ENCODE measurements around the gene ZNF701.
A peak's percentile ranks its signal among the peaks of the same experiment; 100 is the strongest.
"Not testable (repeated sequence)": the region's sequence is repeated elsewhere in the genome, so short reads cannot be mapped to it uniquely, and the experiment has no call there.

The ZNF701 gene

DNA sequence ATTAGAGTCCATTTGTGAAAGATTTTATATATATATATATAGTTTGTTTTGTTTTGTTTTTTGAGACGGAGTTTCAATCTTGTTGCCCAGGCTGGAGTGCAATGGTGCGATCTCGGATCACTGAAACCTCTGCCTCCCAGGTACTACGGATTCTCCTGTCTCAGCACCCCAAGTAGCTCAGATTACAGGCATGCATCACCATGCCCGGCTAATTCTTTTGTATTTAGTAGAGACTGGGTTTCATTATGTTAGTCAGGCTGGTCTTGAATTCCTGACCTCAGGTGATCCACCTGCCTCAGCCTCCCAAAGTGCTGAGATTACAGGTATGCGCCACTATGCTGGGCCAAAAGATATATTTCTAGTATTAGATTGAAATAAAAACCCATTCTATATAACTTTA is 4.0 kb upstream of the ZNF701 start:
- no peak for DNase-seq (ENCODE audit: low read depth)

- no peak for DNase-seq (ENCODE audit: low read depth)
These were observed 3.5 kb upstream of the ZNF701 start for GRCh38 chr19:52566588-52566987.

- DNase-seq (ENCODE audit: low read depth): no peak
These were observed 2.2 kb upstream of the ZNF701 start for GRCh38 chr19:52567921-52568320.

- DNase-seq (ENCODE audit: low read depth): not testable (repeated sequence)
These were observed 468 bp upstream of the ZNF701 start for GRCh38 chr19:52569638-52569999.

DNA sequence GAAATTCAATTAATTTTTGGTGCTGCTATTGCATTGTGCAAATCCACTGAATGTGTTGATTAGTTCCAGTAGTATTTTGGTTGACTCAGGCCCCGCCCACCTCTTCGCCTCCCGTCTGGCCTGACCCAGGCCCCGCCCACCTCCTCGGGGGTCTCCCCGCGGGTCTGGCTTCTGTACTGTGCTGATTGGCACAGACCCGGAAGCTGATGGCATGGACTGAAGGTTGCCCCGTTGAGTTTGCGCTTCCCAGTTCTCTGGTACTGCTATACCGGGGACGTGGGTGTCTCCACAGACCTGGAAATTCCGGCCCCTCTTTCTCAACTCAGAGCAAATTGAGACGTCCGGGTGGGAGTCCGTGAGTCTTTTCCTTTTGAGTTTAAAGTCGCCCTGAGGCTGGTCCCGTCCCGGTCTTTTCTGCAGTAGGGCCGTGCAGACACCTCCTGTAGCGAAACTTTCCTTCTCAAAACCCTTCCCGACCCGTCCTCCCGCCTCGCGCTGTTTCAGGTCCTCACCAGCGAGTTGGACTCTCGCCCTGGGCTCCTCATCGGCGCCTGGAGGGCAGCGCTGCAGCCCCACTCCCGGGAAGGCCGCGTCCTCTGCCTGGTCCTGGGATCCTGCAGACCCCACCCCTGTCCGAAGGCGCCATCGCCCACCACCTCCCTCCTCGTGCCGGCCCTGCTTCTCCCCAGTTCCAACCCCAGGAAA is 14.8 kb downstream of the ZNF701 start:
- DNase-seq (ENCODE audit: low read depth): no peak

DNA sequence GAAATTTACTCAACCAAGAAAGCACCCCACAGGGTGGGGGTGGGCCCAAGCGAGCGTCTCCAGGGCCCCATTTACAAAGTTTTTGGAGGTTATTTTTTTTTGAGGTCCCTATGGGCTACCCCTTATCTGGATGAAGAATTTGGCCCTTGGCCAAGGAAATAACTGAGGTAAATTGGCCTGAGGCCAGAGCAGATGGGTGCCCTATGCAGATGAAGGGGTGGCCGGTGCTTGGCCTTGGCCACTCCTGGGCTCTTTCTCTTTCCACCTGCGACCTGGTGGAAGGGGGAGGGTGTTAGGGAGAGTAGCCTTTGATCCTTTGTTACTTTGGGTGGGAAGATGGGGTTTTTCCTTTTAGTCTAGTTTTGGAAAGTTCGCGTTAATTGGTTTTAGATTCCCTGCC is 15.5 kb downstream of the ZNF701 start:
- no peak for DNase-seq (ENCODE audit: low read depth)

GRCh38 chr19:52590728-52591127 is 20.6 kb downstream of the ZNF701 start:
- DNase-seq (ENCODE audit: low read depth): no peak

DNA sequence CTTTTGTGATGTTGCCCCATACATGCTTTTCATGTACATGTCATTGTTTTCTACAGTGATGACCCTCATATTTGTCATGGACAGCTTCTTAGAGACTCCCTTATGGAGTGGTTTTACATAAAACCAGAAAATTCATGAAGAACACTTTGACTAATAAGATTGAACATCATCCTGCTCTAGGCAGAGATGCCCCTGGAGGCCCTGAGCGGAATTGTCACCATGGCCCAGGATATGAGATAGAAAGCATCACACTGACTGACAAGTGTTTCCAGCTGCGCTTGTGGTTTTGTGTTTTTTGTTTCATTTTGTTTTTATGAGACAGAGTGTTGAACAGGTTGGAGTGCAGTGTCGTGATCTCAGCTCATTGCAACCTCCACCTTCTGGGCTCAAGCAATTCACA is 22.2 kb downstream of the ZNF701 start:
- no peak for DNase-seq (ENCODE audit: low read depth)

DNA sequence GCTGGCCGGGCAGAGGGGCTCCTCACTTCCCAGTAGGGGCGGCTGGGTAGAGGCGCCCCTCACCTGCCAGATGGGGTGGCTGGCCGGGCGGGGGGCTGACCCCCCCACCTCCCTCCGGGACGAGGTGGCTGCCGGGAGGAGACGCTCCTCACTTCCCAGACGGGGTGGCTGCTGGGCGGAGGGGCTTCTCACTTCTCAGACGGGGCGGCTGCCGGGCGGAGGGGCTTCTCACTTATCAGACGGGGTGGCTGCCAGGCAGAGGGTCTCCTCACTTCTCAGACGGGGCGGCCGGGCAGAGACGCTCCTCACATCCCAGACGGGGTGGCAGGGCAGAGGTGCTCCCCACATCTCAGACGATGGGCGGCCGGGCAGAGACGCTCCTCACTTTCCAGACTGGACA is 23.4 kb downstream of the ZNF701 start:
- DNase-seq (ENCODE audit: low read depth): not testable (repeated sequence)

GRCh38 chr19:52599241-52599640 is 29.2 kb downstream of the ZNF701 start:
- DNase-seq (ENCODE audit: low read depth): no peak

DNA sequence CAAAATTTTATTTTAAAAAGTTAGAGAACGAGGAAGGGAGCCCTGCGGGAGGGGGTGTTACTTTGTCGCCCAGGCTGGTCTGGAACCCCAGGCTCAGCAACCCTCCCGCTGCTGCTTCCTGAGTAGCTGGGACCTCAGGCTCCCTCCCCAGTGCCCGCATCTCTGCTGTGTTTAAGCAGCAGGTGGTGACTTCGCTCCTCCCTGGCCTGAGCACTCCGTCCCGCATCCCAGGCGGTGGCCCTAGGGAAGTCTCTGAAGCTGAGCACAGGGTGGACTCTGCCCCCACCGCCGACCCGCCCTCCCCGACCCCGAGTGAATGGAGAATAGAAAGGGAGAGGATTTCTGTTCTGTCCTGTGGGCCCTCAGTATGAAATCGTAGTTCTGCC is 30.5 kb downstream of the ZNF701 start:
- no peak for DNase-seq (ENCODE audit: low read depth)

GRCh38 chr19:52601025-52601973 is 31.2 kb downstream of the ZNF701 start:
- peak; percentile 90 for DNase-seq (ENCODE audit: low read depth)

DNA sequence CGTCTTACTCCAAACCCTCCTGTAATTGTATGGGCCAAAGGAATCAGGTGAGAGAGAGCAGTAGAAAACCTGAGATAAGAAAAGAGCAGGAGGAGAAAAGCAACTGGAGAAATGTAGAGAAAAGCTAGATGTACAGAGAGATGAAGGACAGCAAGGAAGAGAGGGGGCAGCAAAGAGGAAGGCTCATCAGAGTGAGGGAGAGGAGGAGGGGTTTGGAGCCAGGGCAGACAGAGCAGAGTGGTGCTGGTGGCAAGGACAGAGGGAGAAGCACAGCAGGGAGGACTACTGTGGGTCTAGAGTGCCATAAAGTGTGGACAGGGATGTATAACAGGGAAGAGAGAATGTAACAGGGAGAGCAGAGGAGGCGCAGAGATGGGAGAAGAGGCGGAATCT is 31.9 kb downstream of the ZNF701 start:
- DNase-seq (ENCODE audit: low read depth): not testable (repeated sequence)

DNA sequence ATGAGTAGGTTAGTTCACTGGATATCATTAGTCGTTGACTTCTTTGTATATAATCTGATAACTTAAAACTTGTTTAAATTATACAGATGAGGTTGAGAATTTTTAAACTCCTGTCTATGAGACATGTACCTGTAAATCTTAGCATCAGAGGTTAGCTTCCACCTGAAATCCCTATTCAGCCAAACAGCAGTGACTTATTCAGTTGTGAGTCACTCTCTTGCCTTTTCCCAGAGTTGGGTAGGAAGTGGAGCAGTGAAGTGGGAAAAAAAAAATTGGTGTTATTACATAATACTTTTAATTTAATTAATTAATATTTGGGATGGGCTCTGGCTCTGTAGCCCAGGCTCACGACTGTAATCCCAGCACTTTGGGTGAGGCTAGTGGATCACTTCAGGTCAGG is 32.9 kb downstream of the ZNF701 start:
- no peak for DNase-seq (ENCODE audit: low read depth)

- DNase-seq (ENCODE audit: low read depth): no peak
These were observed 33.6 kb downstream of the ZNF701 start for GRCh38 chr19:52603558-52604207.

- no peak for DNase-seq (ENCODE audit: low read depth)
These were observed 43.3 kb downstream of the ZNF701 start for GRCh38 chr19:52613299-52613906.

GRCh38 chr19:52621376-52621775 is 51.3 kb downstream of the ZNF701 start:
- no peak for DNase-seq (ENCODE audit: low read depth)

DNA sequence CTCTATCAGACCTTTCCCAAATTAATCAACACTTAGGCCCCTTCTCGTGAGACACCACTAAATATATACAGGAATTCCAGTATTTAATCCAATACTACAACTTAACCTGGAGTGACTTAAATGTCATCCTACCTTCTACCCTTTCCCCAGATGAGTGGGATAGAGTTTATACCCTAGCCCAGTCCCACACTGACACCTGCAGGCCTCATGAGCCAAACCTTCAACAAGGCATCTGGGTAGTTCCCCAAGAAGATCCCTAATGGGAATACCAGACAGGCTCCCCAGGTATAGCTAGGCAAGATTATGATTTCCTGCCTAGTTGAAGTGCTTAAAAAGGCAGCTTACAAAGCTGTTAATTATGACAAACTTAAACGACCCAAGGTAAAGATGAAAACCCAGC is 52.2 kb downstream of the ZNF701 start:
- no peak for DNase-seq (ENCODE audit: low read depth)

- no peak for DNase-seq (ENCODE audit: low read depth)
These were observed 56.8 kb downstream of the ZNF701 start for GRCh38 chr19:52626915-52627314.

GRCh38 chr19:52627441-52627840 is 57.4 kb downstream of the ZNF701 start:
- not testable (repeated sequence) for DNase-seq (ENCODE audit: low read depth)

DNA sequence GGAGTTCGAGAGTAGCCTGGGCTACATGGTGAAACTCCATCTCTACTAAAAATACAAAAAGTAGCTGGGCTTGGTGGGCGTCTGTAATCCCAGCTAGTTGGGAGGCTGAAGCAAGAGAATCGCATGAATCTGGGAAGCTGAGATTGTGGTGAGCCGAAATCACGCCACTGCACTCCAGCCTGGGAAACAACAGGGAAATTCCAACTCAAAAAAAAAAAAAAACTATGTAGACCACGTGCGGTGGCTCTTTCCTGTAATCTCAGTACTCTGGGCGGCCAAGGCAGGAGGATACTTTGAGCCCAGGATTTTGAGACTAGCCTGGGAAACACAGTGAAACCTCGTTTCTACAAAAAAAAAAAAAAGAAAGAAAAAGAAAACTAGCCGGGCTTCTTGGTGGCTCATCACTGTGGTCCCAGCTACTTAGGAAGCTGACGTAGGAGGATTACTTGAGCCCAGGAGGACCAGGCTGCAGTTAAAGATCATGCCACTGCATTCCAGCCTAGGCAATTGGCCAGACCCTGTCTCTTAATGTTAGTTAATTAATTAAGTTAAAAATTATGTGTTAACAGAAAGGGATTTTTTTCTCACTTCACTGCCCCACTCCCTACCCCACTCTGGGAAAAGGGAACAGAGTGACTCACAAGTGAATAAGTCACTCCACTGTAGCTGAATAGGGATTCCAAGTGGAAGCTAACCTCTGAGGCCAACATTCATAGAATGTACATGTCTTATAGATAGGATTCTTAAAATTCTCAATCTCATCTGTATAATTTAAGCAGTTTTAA is 65.9 kb downstream of the ZNF701 start:
- DNase-seq (ENCODE audit: low read depth): no peak
